ENCODE measurements around the gene ACKR3. TPM values are rescaled to one million over a fixed set of nuclear protein-coding genes. Genes with fewer than 3 reads are reported as not detected.

ACKR3 gene
- total and polyA plus RNA-seq, 2 of the 4 experiments (the other 2 are of a cell fraction): not detected

GRCh38 chr2:236631856-236632291, 62.2 kb downstream of the ACKR3 start:
- H2BK15ac ChIP-seq (ENCODE audit: low read depth, low read length): no peak overlapping the region
- CTCF ChIA-PET: no interaction called here

More at GRCh38 chr2:236631856-236632291, 62.2 kb downstream of the ACKR3 start:
- Histone ChIP-seq H2BK120ac (ENCODE audit: low read depth, low read length) (no peak overlapping the region), H3K79me1 (ENCODE audit: low read depth in 1 of 2, low read length in 2 of 2) (no peaks in the 10 kb centered on the region), H4K20me1 (ENCODE audit: insufficient read depth, low read length) (no peaks in the 10 kb centered on the region), H2BK20ac (ENCODE audit: low read depth, low read length) (no peak overlapping the region), H3K9ac (ENCODE audit: low read depth, low read length) (no peak overlapping the region), H4K5ac (ENCODE audit: low read depth, low read length) (no peak overlapping the region), H2AK5ac (ENCODE audit: low read depth, low read length) (no peak overlapping the region), H4K8ac (ENCODE audit: low read depth in 2 of 2, low read length in 2 of 2) (no peak overlapping the region), H3K36me3 (ENCODE audit: control insufficient read depth, insufficient read depth, low read length) (no peaks in the 10 kb centered on the region), H3K4me1 (ENCODE audit: control insufficient read depth, insufficient read depth, low read length) (no peaks in the 10 kb centered on the region), H3K18ac (ENCODE audit: low read depth, low read length) (no peak overlapping the region), H3K27me3 (ENCODE audit: control insufficient read depth, insufficient read depth, low read length) (peaks cover 13% of the 10 kb centered on the region), H3K4me3 (ENCODE audit: insufficient read depth, low read depth, low read length) (no peak overlapping the region), H3K23ac (ENCODE audit: low read depth, low read length) (no peak overlapping the region), H3K14ac (replicated peaks; ENCODE audit: low read depth, low read length) (no peak overlapping the region), H2AFZ (replicated peaks; ENCODE audit: low read length, poor library complexity) (no peak overlapping the region), H2AK9ac (replicated peaks; ENCODE audit: low read depth, low read length, poor library complexity) (no peak overlapping the region), H4K91ac (ENCODE audit: insufficient read depth, low read depth, low read length) (no peak overlapping the region), H3K4ac (ENCODE audit: low read depth, low read length) (no peak overlapping the region), H2BK5ac (ENCODE audit: low read depth, low read length, poor library complexity, severe bottlenecking) (no peak overlapping the region), H3K9me1 (ENCODE audit: insufficient read depth, low read length) (no peaks in the 10 kb centered on the region), H3K9me3 (ENCODE audit: control insufficient read depth, insufficient read depth, low read length) (peaks cover 2% of the 10 kb centered on the region; the same call in 1 of the 2 replicates), H3K27ac (ENCODE audit: insufficient read depth, low read length) (no peak overlapping the region), H3K56ac (ENCODE audit: extremely low read depth, insufficient read depth, low read length) (no peak overlapping the region), H3K4me2 (ENCODE audit: low read depth, low read length) (no peak overlapping the region)
- BruUV-seq (replicated peaks): no TSS peak
- in situ Hi-C loops (cut with MboI; ENCODE audit: low sequenced_read_pairs): no loop called here
- POLR2A ChIA-PET (ENCODE audit: unreplicated experiment): no interaction called here
- no peak for TF ChIP-seq CEBPB (IDR thresholded peaks at IDR 0.05; ENCODE audit: low read depth, low read length)
- TF ChIP-seq RAD21 (IDR thresholded peaks at IDR 0.05; ENCODE audit: low read length): no peak
- no peak for TF ChIP-seq POLR2A (IDR thresholded peaks at IDR 0.05; ENCODE audit: low read depth, low read length)
- TF ChIP-seq MAZ (IDR thresholded peaks at IDR 0.05; ENCODE audit: borderline replicate concordance, low read depth, low read length): no peak
- no peak for TF ChIP-seq CHD1 (IDR thresholded peaks at IDR 0.05; ENCODE audit: low read depth, low read length)
- no peak for TF ChIP-seq RCOR1 (IDR thresholded peaks at IDR 0.05; ENCODE audit: insufficient replicate concordance, low read length)
- no peak for TF ChIP-seq ELK1 (IDR thresholded peaks at IDR 0.05; ENCODE audit: borderline replicate concordance, low read depth, low read length)
- TF ChIP-seq BHLHE40 (IDR thresholded peaks at IDR 0.05; ENCODE audit: low read depth, low read length): no peak
- no peak for TF ChIP-seq NFE2L2 (IDR thresholded peaks at IDR 0.05; ENCODE audit: low read depth, low read length)
- no peak for TF ChIP-seq USF2 (IDR thresholded peaks at IDR 0.05; ENCODE audit: low read depth, low read length)
- intact Hi-C loops (cut with micrococcal nuclease): no loop called here
- WGBS, 2 experiments (ENCODE audit: extremely low coverage in 2 of 2, insufficient read length in 1 of 2): 64% methylated on average over 6 of the region's 11 CpGs; no CpG with 5 or more reads in 1 of the 2 experiments
- DNase-seq (no peak), ATAC-seq (ENCODE audit: low read depth) (no peak)
- dilution Hi-C loops (cut with HindIII; ENCODE audit: low sequenced_read_pairs, unreplicated experiment): no loop called here
